Measurements from ENCODE around the gene TUBA1C.

The TUBA1C gene

GRCh38 chr12:49294804-49295081 is 29.9 kb downstream of the TUBA1C start:
- no peak for DNase-seq (ENCODE audit: low spot score)
- no peak for TF ChIP-seq CTCF (IDR thresholded peaks at IDR 0.05; ENCODE audit: extremely low read depth, insufficient read depth, missing control alignments)
- in situ Hi-C loops (cut with MboI; ENCODE audit: low pct_unique_long_range_greater_than_20kb, low sequenced_read_pairs, unreplicated experiment): no loop called here

DNA sequence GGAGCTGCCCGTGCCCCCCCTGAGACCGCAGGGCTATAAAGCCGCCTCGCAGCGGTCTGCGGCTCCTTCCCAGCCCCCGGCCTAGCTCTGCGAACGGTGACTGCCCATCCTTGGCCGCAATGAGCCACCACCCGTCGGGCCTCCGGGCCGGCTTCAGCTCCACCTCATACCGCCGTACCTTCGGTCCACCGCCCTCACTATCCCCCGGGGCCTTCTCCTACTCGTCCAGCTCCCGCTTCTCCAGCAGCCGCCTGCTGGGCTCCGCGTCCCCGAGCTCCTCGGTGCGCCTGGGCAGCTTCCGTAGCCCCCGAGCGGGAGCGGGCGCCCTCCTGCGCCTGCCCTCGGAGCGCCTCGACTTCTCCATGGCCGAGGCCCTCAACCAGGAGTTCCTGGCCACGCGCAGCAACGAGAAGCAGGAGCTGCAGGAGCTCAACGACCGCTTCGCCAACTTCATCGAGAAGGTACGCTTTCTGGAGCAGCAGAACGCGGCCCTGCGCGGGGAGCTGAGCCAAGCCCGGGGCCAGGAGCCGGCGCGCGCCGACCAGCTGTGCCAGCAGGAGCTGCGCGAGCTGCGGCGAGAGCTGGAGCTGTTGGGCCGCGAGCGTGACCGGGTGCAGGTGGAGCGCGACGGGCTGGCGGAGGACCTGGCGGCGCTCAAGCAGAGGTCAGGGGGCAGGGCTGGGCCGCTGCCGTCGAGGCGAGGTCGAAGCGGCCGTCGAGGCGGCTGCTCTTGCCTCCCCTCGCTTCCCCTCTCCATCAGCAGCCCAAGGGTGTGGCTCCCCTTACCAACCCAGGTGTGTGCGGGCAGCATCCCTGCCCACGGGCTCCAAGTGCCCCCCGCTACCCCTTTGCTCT is 30.4 kb downstream of the TUBA1C start, which contains the start of gene PRPH:
PRPH (plus strand) TSS at position 66 of the 855 bp plus-strand sequence; CDS start at position 120, 54 bp downstream.
- no peak for DNase-seq (ENCODE audit: low spot score)
- TF ChIP-seq CTCF (IDR thresholded peaks at IDR 0.05; ENCODE audit: extremely low read depth, insufficient read depth, missing control alignments): no peak

GRCh38 chr12:49296034-49296835 is 31.4 kb downstream of the TUBA1C start:
- TF ChIP-seq CTCF (IDR thresholded peaks at IDR 0.05; ENCODE audit: extremely low read depth, insufficient read depth, missing control alignments): peak; percentile 85
- DNase-seq (ENCODE audit: low spot score): peak; percentile 92
- in situ Hi-C loops (cut with MboI; ENCODE audit: low pct_unique_long_range_greater_than_20kb, low sequenced_read_pairs, unreplicated experiment): no loop called here

More for the DNA sequence above, 30.4 kb downstream of the TUBA1C start, which contains the start of gene PRPH:
- in situ Hi-C loops (cut with MboI; ENCODE audit: low pct_unique_long_range_greater_than_20kb, low sequenced_read_pairs, unreplicated experiment): no loop called here

DNA sequence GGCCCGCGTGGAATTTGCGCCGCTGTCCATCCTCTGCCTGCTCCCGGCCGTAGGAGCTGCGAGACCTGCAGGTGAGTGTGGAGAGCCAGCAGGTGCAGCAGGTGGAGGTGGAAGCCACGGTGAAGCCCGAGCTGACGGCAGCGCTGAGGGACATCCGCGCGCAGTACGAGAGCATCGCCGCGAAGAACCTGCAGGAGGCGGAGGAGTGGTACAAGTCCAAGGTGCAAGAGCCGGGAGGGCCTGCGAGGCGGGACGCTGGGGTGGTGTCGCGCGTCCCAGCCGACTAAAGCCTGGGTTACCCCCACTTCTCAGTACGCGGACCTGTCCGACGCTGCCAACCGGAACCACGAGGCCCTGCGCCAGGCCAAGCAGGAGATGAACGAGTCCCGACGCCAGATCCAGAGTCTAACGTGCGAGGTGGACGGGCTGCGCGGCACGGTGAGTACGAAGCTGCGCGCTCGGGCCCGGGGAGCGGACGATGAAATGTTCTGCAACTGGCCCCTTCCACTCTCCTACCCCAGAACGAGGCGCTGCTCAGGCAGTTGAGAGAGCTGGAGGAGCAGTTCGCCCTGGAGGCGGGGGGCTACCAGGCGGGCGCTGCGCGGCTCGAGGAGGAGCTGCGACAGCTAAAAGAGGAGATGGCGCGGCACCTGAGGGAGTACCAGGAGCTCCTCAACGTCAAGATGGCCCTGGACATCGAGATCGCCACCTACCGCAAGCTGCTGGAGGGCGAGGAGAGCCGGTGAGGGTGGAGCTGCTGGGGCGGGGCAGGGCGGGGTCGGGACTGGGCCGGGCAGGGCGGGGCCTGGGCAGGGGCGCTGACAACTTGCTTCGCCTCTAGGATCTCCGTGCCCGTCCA is 32.2 kb downstream of the TUBA1C start:
- in situ Hi-C loops (cut with MboI; ENCODE audit: low pct_unique_long_range_greater_than_20kb, low sequenced_read_pairs, unreplicated experiment): no loop called here
- peak; percentile 15 for TF ChIP-seq CTCF (IDR thresholded peaks at IDR 0.05; ENCODE audit: extremely low read depth, insufficient read depth, missing control alignments)
- DNase-seq (ENCODE audit: low spot score): peak; percentile 75

GRCh38 chr12:49297695-49298060 is 32.8 kb downstream of the TUBA1C start:
- TF ChIP-seq CTCF (IDR thresholded peaks at IDR 0.05; ENCODE audit: extremely low read depth, insufficient read depth, missing control alignments): no peak
- in situ Hi-C loops (cut with MboI; ENCODE audit: low pct_unique_long_range_greater_than_20kb, low sequenced_read_pairs, unreplicated experiment): no loop called here
- DNase-seq (ENCODE audit: low spot score): no peak

GRCh38 chr12:49298160-49298559 is 33.3 kb downstream of the TUBA1C start:
- in situ Hi-C loops (cut with MboI; ENCODE audit: low pct_unique_long_range_greater_than_20kb, low sequenced_read_pairs, unreplicated experiment): no loop called here
- DNase-seq (ENCODE audit: low spot score): no peak

More at GRCh38 chr12:49298160-49298559, 33.3 kb downstream of the TUBA1C start:
- TF ChIP-seq CTCF (IDR thresholded peaks at IDR 0.05; ENCODE audit: extremely low read depth, insufficient read depth, missing control alignments): peak; percentile 22

All from GM13977 (cell line).